Stimulated activated CD4-positive, alpha-beta T cell treated with anti-CD3 and anti-CD28 coated beads, Interleukin-12 subunit alpha, Interleukin-12 subunit beta, amount 100 ng/mL, for 24 hours (primary cell): Measurements from ENCODE around the gene HLA-F.

Experiments
- DNase-seq, 2 experiments: peaks; one replicate each; pipeline ENCODE4 v3.0.0-alpha.2; 2020; ENCODE audit warnings: low read depth in 2 of 2

Gene HLA-F

GRCh38 chr6:29763491-29764289, 40.5 kb downstream of the HLA-F start:
- no peak for DNase-seq

- DNase-seq = no peak
These were observed 41.4 kb downstream of the HLA-F start for GRCh38 chr6:29764422-29765196.

DNA sequence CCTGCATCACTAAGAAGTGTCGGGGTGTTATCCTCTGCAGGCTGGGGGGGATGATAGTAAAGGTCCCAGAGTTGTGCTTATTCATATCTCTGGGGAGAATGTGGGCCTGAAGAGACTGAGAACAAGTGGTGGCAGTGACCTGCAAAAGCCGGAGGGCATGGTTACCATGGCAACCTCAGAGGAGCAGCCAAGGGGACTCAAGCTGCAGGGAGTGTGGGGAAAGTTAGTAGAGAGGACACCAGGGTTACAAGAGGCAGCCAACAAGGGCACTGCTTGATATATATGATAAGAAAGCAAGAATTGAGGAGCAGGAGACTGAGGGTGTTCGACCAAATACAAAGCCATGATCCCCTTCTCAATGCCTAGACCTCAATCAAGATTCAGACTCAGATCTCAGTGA, 46.1 kb downstream of the HLA-F start:
- no peak for DNase-seq

DNA sequence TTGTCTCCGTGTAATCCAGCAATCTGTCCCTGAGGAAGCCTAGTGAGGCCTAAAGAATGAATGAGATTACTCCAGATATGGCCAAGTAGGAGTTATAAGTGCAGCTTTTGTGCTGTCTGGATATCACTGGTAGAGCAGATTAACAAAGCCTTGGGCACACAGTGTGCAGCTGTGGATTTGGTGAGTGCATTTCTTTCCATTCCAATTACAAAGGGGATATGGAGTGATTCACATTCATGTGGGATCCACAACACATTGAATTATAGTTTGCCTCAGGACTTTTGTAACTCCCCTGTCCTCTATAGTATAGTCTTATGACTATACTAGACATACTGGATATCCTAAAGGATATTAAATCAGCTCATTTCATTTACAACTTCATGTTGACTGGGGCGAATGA, 47.1 kb downstream of the HLA-F start:
- no peak for DNase-seq

DNA sequence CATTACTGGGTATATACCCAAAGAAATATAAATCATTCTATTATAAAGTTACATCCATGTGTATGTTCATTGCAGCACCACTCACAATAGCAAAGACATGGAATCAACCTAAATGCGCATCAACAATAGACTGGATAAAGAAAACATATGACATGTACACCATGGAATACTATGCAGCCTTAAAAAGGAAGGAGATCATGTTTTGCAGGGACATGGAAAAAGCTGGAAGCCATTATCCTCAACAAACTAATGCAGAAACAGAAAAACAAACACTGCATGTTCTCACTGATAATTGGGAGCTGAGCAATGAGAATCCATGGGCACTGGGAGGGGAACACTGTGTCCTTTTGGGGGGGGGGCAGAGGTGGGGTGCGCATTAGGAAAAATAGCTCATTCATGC, 53.5 kb downstream of the HLA-F start:
- no peak for DNase-seq
